Ishikawa (cell line): ENCODE measurements around the gene TMEM169.

Source experiments
- CREB1 ChIP-seq: IDR thresholded peaks from 2 replicates; pipeline ENCODE4 v1.6.1; 2012; ENCODE audit warnings: low read depth
- EP300 ChIP-seq: IDR thresholded peaks from 2 replicates; pipeline ENCODE4 v1.6.1; 2012; ENCODE audit warnings: borderline replicate concordance
- FOXM1 ChIP-seq: IDR thresholded peaks from 2 replicates; pipeline ENCODE4 v1.6.1; 2012; ENCODE audit warnings: low read depth, borderline replicate concordance
- TAF1 ChIP-seq: IDR thresholded peaks from 2 replicates; pipeline ENCODE4 v1.6.1; 2012; ENCODE audit warnings: low read depth, mild to moderate bottlenecking
- TEAD4 ChIP-seq: IDR thresholded peaks from 2 replicates; pipeline ENCODE4 v1.6.1; 2012

DNA sequence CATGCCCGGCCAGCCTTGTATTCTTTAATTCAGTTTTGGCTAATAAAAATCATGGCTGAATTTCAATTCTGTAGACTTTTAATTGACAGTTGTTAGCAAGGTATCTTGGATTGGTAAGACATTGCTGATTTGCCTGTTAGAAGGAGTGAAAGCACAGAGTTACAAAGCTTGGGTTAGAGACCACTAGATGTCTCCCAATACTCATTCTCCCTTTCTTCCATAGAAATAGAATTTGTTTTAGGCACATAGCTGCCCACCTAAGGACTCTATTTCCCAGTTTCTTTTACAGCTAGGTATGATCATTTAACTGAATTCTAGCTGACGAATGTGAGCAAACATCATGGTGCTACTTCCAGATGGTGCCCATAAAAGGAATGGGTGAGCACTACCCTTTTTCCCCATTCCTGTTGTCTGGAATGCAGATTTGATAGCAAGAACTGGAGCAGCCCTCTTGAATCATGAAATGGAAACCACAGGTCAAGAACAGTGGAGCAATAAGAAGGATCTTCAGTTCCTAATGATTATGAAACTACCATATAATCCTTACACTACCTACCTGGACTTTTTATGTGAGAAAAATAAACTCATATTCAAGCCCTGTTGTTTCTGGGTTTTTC, 17.6 kb upstream of the TMEM169 start:
- TF ChIP-seq FOXM1 (no peak), EP300 (no peak), CREB1 (no peak), TAF1 (no peak), TEAD4 (no peak)
